WTC11 (cell line): Measurements from ENCODE around the gene NTN3. TPM values are rescaled to one million over a fixed set of nuclear protein-coding genes. Genes with fewer than 3 reads are reported as not detected.

ENCODE experiments used
- ATAC-seq: fragments of 200-7000 bp; cut with Tn5 transposase; 2 replicates; pipeline ENCODE4 v1.10.0; 2021; ENCODE audit warnings: mild to moderate bottlenecking, moderate library complexity
- CTCF ChIA-PET: fragments of 300-600 bp; sonication (Branson Sonifier 250); formaldehyde crosslinking; loops from one replicate; lab custom pipeline; 2021; ENCODE audit warnings: antibody characterized with exemption; lab: Charles Lee
- POLR2A ChIA-PET: fragments of 350-600 bp; sonication (Branson Sonifier 250); formaldehyde crosslinking; loops from one replicate; lab custom pipeline; 2021; ENCODE audit warnings: antibody characterized with exemption; lab: Charles Lee
- DNase-seq: peaks from one replicate; pipeline ENCODE4 v3.0.0; 2021; ENCODE audit warnings: low spot score
- H3K27ac Mint-ChIP-seq: 2 replicates; pipeline ENCODE4 v1.8.0; 2021; ENCODE audit warnings: mixed read lengths
- H3K27me3 Mint-ChIP-seq: 2 replicates; pipeline ENCODE4 v1.8.0; 2021; ENCODE audit warnings: low read depth, mild to moderate bottlenecking, moderate library complexity, mixed read lengths
- H3K36me3 Mint-ChIP-seq: 2 replicates; pipeline ENCODE4 v1.8.0; 2021; ENCODE audit warnings: mixed read lengths
- H3K4me1 Mint-ChIP-seq: 2 replicates; pipeline ENCODE4 v1.8.0; 2022; ENCODE audit warnings: mixed read lengths
- H3K4me3 Mint-ChIP-seq: 2 replicates; pipeline ENCODE4 v1.8.0; 2021; ENCODE audit warnings: mild to moderate bottlenecking, moderate library complexity, mixed read lengths
- H3K9me3 Mint-ChIP-seq: 2 replicates; pipeline ENCODE4 v1.8.0; 2021; ENCODE audit warnings: mixed read lengths
- ATF1 ChIP-seq: sonication (generic); formaldehyde crosslinking; IDR thresholded peaks from 2 replicates; pipeline ENCODE4 v1.8.1; 2023; ENCODE audit warnings: mild to moderate bottlenecking, moderate library complexity, missing genetic modification reagents
- ATF2 ChIP-seq: sonication (generic); formaldehyde crosslinking; IDR thresholded peaks from 2 replicates; pipeline ENCODE4 v1.8.1; 2022; ENCODE audit warnings: low read depth, missing genetic modification reagents, borderline replicate concordance
- ATF6 ChIP-seq: sonication (generic); formaldehyde crosslinking; IDR thresholded peaks from 2 replicates; pipeline ENCODE4 v1.8.1; 2023; ENCODE audit warnings: mild to moderate bottlenecking, missing genetic modification reagents
- CBFB ChIP-seq: sonication (generic); formaldehyde crosslinking; IDR thresholded peaks from 2 replicates; pipeline ENCODE4 v1.8.1; 2022; ENCODE audit warnings: mild to moderate bottlenecking, low read depth, missing genetic modification reagents
- E2F5 ChIP-seq: sonication (generic); formaldehyde crosslinking; IDR thresholded peaks from 2 replicates; pipeline ENCODE4 v1.8.1; 2022; ENCODE audit warnings: mild to moderate bottlenecking, moderate library complexity, missing genetic modification reagents
- ETV6 ChIP-seq: sonication (generic); formaldehyde crosslinking; IDR thresholded peaks from 2 replicates; pipeline ENCODE4 v1.8.1; 2022; ENCODE audit warnings: mild to moderate bottlenecking, missing genetic modification reagents
- FOXJ3 ChIP-seq: sonication (generic); formaldehyde crosslinking; IDR thresholded peaks from 2 replicates; pipeline ENCODE4 v1.9.0; 2021; ENCODE audit warnings: missing genetic modification reagents, mild to moderate bottlenecking, borderline replicate concordance
- IRF1 ChIP-seq: sonication (generic); formaldehyde crosslinking; IDR thresholded peaks from 2 replicates; pipeline ENCODE4 v1.8.0; 2023; ENCODE audit warnings: missing genetic modification reagents
- NR1H2 ChIP-seq: sonication (generic); formaldehyde crosslinking; IDR thresholded peaks from 2 replicates; pipeline ENCODE4 v1.9.0; 2021; ENCODE audit warnings: mild to moderate bottlenecking, moderate library complexity, missing genetic modification reagents
- PRRX2 ChIP-seq: fragments of 250-450 bp; sonication (Bioruptor Pico); IDR thresholded peaks from 2 replicates; pipeline ENCODE4 v1.8.0; 2021; ENCODE audit warnings: mild to moderate bottlenecking
- RORB ChIP-seq: fragments of 250-450 bp; sonication (Bioruptor Pico); IDR thresholded peaks from 2 replicates; pipeline ENCODE4 v1.9.0; 2021; ENCODE audit warnings: mild to moderate bottlenecking
- SMAD3 ChIP-seq: sonication (generic); formaldehyde crosslinking; IDR thresholded peaks from 2 replicates; pipeline ENCODE4 v1.8.0; 2022; ENCODE audit warnings: missing genetic modification reagents, mild to moderate bottlenecking, borderline replicate concordance
- TEAD1 ChIP-seq: sonication (generic); formaldehyde crosslinking; IDR thresholded peaks from 2 replicates; pipeline ENCODE4 v1.8.0; 2022; ENCODE audit warnings: mild to moderate bottlenecking, missing genetic modification reagents
- TEAD4 ChIP-seq: sonication (generic); formaldehyde crosslinking; IDR thresholded peaks from 2 replicates; pipeline ENCODE4 v1.8.0; 2022; ENCODE audit warnings: mild to moderate bottlenecking, missing genetic modification reagents
- TP53 ChIP-seq: sonication (generic); formaldehyde crosslinking; IDR thresholded peaks from 2 replicates; pipeline ENCODE4 v1.8.1; 2023; ENCODE audit warnings: mild to moderate bottlenecking, missing genetic modification reagents
- USF1 ChIP-seq: sonication (generic); formaldehyde crosslinking; IDR thresholded peaks from 2 replicates; pipeline ENCODE4 v1.8.0; 2022; ENCODE audit warnings: mild to moderate bottlenecking, missing genetic modification reagents
- ZNF232 ChIP-seq: sonication (generic); formaldehyde crosslinking; IDR thresholded peaks from 2 replicates; pipeline ENCODE4 v1.8.0; 2022; ENCODE audit warnings: mild to moderate bottlenecking, missing genetic modification reagents
- ZNF396 ChIP-seq: fragments of 250-450 bp; sonication (Bioruptor Pico); IDR thresholded peaks from 2 replicates; pipeline ENCODE4 v1.8.0; 2021; ENCODE audit warnings: mild to moderate bottlenecking, moderate library complexity, borderline replicate concordance
- ZNF671 ChIP-seq: fragments of 250-450 bp; sonication (Bioruptor Pico); IDR thresholded peaks from 2 replicates; pipeline ENCODE4 v1.8.0; 2021; ENCODE audit warnings: mild to moderate bottlenecking
- total RNA-seq: library from RNA; stranded (reverse); gene quantifications from 3 replicates; pipeline ENCODE4 v1.2.3, GENCODE V29; 2021
- TF ChIP-seq, protein P1 (sequence below): sonication (generic); formaldehyde crosslinking; conservative IDR thresholded peaks from 2 replicates; pipeline ENCODE4 v1.8.1; 2022; ENCODE audit warnings: mild to moderate bottlenecking, missing genetic modification reagents
- TF ChIP-seq, protein P2 (sequence below): sonication (generic); formaldehyde crosslinking; IDR thresholded peaks from 2 replicates; pipeline ENCODE4 v1.8.0; 2023; ENCODE audit warnings: mild to moderate bottlenecking, missing genetic modification reagents

NTN3 gene
- total RNA-seq, 1 experiment from 2014 or later = 0.92 TPM

- 0 out of 2 replicates have a peak, but pooled peaks cover 2% of the 10 kb centered on the region for H3K4me1 Mint-ChIP-seq
- DNase-seq (no peak), ATAC-seq (no peak)
- H3K9me3 Mint-ChIP-seq = no peaks in the 10 kb centered on the region
- H3K27ac Mint-ChIP-seq = peak overlapping the region; percentile 89
- H3K36me3 Mint-ChIP-seq = no peaks in the 10 kb centered on the region
- ChIA-PET CTCF (interaction anchor here (0.7 to 2.4 kb wide), 3 partner anchors 9 to 19 kb away, joined by 3 to 19 read pairs (median 3); no protein-coding TSS in a partner anchor), POLR2A (no interaction called here)
- no peak for TF ChIP-seq CBFB
- TF ChIP-seq ZNF671 (CRISPR knock-in tag) = no peak
- no peak for TF ChIP-seq IRF1 (CRISPR knock-in tag)
- no peak for TF ChIP-seq ZNF232 (CRISPR knock-in tag)
- TF ChIP-seq FOXJ3 (CRISPR knock-in tag) = no peak
- TF ChIP-seq USF1 (CRISPR knock-in tag) = no peak
- TF ChIP-seq PRRX2 = no peak
- no peak for TF ChIP-seq ETV6 (CRISPR knock-in tag)
- TF ChIP-seq, protein P1, sequence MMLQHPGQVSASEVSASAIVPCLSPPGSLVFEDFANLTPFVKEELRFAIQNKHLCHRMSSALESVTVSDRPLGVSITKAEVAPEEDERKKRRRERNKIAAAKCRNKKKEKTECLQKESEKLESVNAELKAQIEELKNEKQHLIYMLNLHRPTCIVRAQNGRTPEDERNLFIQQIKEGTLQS = no peak
- TF ChIP-seq NR1H2 (CRISPR knock-in tag) = no peak
- no peak for TF ChIP-seq TEAD4 (CRISPR knock-in tag)
- no peak for TF ChIP-seq ZNF396 (CRISPR knock-in tag)
- TF ChIP-seq SMAD3 (CRISPR knock-in tag) = no peak
- no peak for TF ChIP-seq E2F5 (CRISPR knock-in tag)
- no peak for TF ChIP-seq ATF6 (CRISPR knock-in tag)
- no peak for TF ChIP-seq TEAD1
- no peak for TF ChIP-seq TP53 (CRISPR knock-in tag)
- H3K4me3 Mint-ChIP-seq = no peak overlapping the region
- H3K27me3 Mint-ChIP-seq = peaks cover 6% of the 10 kb centered on the region
These were observed 11.2 kb downstream of the NTN3 start for GRCh38 chr16:2482249-2482648.

- ChIA-PET POLR2A (interaction anchor here (1.2 kb wide), 1 partner anchor 13 kb away, joined by 3 read pairs; no protein-coding TSS in a partner anchor), CTCF (interaction anchor here (1.2 to 2.4 kb wide), 2 partner anchors 10 to 18 kb away, joined by 3 to 19 read pairs; no protein-coding TSS in a partner anchor)
- H3K27ac Mint-ChIP-seq = peak overlapping the region; percentile 25; the same call in 1 of the 2 replicates
- no peak overlapping the region for H3K4me3 Mint-ChIP-seq
- H3K36me3 Mint-ChIP-seq = no peaks in the 10 kb centered on the region
- H3K27me3 Mint-ChIP-seq = no peaks in the 10 kb centered on the region; the same call in 1 of the 2 replicates
- ATAC-seq (no peak), DNase-seq (no peak)
- H3K9me3 Mint-ChIP-seq = no peaks in the 10 kb centered on the region
- 0 out of 2 replicates have a peak, but pooled peaks cover 4% of the 10 kb centered on the region for H3K4me1 Mint-ChIP-seq
- no peak for TF ChIP-seq IRF1 (CRISPR knock-in tag)
- TF ChIP-seq ATF1 (CRISPR knock-in tag) = no peak
- TF ChIP-seq, protein P1 = no peak
- TF ChIP-seq RORB (CRISPR knock-in tag) = no peak
- TF ChIP-seq, protein P2, sequence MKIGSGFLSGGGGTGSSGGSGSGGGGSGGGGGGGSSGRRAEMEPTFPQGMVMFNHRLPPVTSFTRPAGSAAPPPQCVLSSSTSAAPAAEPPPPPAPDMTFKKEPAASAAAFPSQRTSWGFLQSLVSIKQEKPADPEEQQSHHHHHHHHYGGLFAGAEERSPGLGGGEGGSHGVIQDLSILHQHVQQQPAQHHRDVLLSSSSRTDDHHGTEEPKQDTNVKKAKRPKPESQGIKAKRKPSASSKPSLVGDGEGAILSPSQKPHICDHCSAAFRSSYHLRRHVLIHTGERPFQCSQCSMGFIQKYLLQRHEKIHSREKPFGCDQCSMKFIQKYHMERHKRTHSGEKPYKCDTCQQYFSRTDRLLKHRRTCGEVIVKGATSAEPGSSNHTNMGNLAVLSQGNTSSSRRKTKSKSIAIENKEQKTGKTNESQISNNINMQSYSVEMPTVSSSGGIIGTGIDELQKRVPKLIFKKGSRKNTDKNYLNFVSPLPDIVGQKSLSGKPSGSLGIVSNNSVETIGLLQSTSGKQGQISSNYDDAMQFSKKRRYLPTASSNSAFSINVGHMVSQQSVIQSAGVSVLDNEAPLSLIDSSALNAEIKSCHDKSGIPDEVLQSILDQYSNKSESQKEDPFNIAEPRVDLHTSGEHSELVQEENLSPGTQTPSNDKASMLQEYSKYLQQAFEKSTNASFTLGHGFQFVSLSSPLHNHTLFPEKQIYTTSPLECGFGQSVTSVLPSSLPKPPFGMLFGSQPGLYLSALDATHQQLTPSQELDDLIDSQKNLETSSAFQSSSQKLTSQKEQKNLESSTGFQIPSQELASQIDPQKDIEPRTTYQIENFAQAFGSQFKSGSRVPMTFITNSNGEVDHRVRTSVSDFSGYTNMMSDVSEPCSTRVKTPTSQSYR (CRISPR knock-in tag) = no peak
- TF ChIP-seq ATF2 (CRISPR knock-in tag) = no peak
- no peak for TF ChIP-seq CBFB
These were observed 11.8 kb downstream of the NTN3 start for GRCh38 chr16:2482708-2483534.
